NB4 (cell line): ENCODE data around the gene PTN.

Experiments used
- MYC ChIP-seq: IDR thresholded peaks from 2 replicates; pipeline ENCODE4 v1.6.1; 2011; ENCODE audit warnings: low read depth, low read length
- POLR2A ChIP-seq: IDR thresholded peaks from 2 replicates; pipeline ENCODE4 v1.6.1; 2011; ENCODE audit warnings: mild to moderate bottlenecking; ENCODE audit not compliant: insufficient read length; ENCODE audit errors: extremely low read depth
- TF ChIP-seq, protein P1 (sequence below): IDR thresholded peaks from one replicate; pipeline ENCODE4 v1.5.1; 2012; ENCODE audit warnings: low read depth, low read length

DNA sequence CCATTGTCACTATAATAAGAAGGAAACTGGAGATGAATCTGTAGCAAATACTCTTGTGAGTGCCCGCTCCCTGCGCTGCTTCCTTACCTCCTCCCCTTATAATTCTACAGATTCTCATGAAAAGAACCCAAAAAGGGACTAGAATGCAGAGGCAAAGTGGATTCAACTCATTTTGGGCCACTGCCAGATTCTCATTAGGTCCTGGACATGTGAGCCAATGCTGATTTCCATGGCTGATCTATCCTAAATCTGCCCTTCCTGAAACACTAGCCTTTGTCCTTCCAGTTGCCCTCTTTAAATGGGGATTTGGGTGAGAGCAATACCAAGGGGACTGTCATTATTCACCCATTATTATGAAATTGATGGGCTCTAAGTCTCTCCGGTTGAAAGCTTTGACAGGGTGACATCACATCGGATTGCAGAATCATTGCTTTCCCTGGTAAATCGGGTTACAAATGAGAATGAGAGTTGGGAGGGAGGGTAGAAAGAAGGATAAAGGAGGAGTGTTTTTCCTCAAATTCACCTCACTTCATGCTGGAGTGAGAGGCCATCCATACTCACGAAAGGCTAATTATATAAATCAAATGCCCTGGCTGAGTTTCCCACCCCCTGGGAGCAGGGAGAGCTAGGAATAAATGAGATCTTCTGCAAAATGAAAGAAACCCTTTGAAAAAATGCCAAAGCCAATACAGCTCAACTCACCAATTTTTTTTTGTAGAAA, 37.5 kb downstream of the PTN start:
- TF ChIP-seq MYC (no peak), POLR2A (no peak)
- TF ChIP-seq, protein P1, sequence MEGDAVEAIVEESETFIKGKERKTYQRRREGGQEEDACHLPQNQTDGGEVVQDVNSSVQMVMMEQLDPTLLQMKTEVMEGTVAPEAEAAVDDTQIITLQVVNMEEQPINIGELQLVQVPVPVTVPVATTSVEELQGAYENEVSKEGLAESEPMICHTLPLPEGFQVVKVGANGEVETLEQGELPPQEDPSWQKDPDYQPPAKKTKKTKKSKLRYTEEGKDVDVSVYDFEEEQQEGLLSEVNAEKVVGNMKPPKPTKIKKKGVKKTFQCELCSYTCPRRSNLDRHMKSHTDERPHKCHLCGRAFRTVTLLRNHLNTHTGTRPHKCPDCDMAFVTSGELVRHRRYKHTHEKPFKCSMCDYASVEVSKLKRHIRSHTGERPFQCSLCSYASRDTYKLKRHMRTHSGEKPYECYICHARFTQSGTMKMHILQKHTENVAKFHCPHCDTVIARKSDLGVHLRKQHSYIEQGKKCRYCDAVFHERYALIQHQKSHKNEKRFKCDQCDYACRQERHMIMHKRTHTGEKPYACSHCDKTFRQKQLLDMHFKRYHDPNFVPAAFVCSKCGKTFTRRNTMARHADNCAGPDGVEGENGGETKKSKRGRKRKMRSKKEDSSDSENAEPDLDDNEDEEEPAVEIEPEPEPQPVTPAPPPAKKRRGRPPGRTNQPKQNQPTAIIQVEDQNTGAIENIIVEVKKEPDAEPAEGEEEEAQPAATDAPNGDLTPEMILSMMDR, result no peak
